NCI-H748 (cell line): ENCODE results near the gene OXLD1.
"Not testable (repeated sequence)": the region's sequence is repeated elsewhere in the genome, so short reads cannot be mapped to it uniquely, and the experiment has no call there.

Experiments
- DNase-seq: peaks from one replicate; lab custom pipeline; 2025; ENCODE audit not compliant: unreplicated experiment; lab: John Stamatoyannopoulos, UW

Gene OXLD1

GRCh38 chr17:81621494-81622130 lies 44.8 kb downstream of the OXLD1 start:
- no peak for DNase-seq

DNA sequence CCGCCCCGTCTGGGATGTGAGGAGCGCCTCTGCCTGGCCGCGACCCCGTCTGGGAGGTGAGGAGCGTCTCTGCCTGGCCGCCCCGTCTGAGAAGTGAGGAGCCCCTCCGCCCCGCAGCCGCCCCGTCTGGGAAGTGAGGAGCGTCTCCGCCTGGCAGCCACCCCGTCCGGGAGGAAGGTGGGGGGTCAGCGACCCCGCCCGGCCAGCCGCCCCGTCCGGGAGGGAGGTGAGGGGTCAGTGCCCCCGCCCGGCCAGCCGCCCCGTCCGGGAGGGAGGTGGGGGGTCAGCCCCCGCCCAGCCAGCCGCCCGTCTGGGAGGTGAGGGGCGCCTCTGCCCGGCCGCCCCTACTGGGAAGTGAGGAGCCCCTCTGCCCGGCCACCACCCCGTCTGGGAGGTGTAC lies 48.1 kb downstream of the OXLD1 start:
- DNase-seq = not testable (repeated sequence)

DNA sequence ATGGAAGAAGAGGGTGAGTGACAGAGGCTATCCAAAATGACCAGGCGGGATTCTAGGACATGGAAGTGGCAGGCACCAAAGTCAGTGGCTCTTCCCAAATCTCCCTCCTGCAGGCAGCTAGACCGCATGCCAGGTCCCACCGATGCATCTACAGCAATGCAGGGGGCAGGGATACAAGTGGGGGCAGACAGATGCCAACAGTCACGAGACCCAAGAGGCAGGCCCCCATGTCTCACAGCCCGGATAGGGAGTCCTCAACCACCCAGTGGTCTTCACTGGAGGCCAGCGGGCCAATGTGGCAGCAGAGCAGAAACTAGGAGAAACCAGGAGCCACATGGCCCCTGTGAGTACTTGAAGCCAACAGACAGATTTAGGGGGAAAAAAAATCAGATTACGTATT lies 49.5 kb downstream of the OXLD1 start:
- no peak for DNase-seq

DNA sequence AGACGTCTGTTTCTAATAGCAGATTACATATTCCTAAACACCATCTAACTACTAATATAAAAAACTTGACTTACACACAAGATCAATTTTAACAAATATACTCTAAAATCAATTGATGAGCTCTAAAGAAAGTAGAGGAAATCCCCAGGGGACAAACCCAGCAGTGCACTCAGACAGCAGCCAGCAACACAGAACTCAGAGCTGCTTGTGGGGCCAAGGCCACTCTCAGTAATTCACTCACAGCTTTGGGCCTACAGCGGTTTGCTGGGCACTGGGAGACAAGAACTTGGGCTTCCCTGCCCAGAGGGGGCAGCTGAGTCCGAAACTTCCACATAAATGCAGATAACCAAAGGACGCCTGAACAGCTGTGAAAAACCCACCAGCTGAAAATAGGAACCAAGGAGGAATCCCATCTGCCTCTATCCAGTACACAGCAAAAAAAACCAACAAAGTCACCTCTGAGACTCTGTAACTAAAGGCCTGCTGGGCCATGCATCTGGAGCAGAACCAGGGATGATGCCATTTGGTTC lies 50.9 kb downstream of the OXLD1 start:
- DNase-seq = no peak
